Mesendoderm (in vitro differentiated cells): ENCODE results near the gene ARID3B.
A peak's percentile ranks its signal among the peaks of the same experiment; 100 is the strongest.

Experiments
- DNase-seq: peaks from one replicate; pipeline ENCODE4 v3.0.0; 2013
- H2AK5ac ChIP-seq: 2 replicates; pipeline ENCODE4 v1.6.1; 2013; ENCODE audit warnings: low read length, inconsistent platforms
- H2BK120ac ChIP-seq: 2 replicates; pipeline ENCODE4 v1.6.1; 2013; ENCODE audit warnings: low read depth, mild to moderate bottlenecking, low read length, moderate library complexity, mixed read lengths
- H2BK15ac ChIP-seq: replicated peaks from 2 replicates; pipeline ENCODE4 v1.6.1; 2013; ENCODE audit warnings: low read depth, mild to moderate bottlenecking, moderate library complexity
- H2BK5ac ChIP-seq: 2 replicates; pipeline ENCODE4 v1.6.1; 2013; ENCODE audit warnings: low read length, inconsistent platforms
- H3K18ac ChIP-seq: 2 replicates; pipeline ENCODE4 v1.6.1; 2013; ENCODE audit warnings: mild to moderate bottlenecking, low read length, mixed read lengths
- H3K23ac ChIP-seq: one replicate; pipeline ENCODE4 v1.6.1; 2013; ENCODE audit warnings: low read length
- H3K27ac ChIP-seq: 2 replicates; pipeline ENCODE4 v1.5.1; 2013; ENCODE audit warnings: low read depth, mild to moderate bottlenecking, inconsistent platforms, low read length, moderate library complexity
- H3K27me3 ChIP-seq: 2 replicates; pipeline ENCODE4 v1.6.1; 2013; ENCODE audit warnings: low read length, control low read depth, mild to moderate bottlenecking, inconsistent platforms; ENCODE audit not compliant: insufficient read depth, poor library complexity
- H3K36me3 ChIP-seq: 2 replicates; pipeline ENCODE4 v1.6.1; 2013; ENCODE audit warnings: low read length, inconsistent platforms; ENCODE audit not compliant: control insufficient read depth, insufficient read depth
- H3K4ac ChIP-seq: one replicate; pipeline ENCODE4 v1.6.1; 2013; ENCODE audit warnings: low read depth, mild to moderate bottlenecking, low read length, moderate library complexity
- H3K4me1 ChIP-seq: 2 replicates; pipeline ENCODE4 v1.6.1; 2013; ENCODE audit warnings: low read depth, low read length, inconsistent platforms; ENCODE audit not compliant: control insufficient read depth
- H3K4me2 ChIP-seq: 2 replicates; pipeline ENCODE4 v1.6.1; 2013; ENCODE audit warnings: low read length
- H3K4me3 ChIP-seq: 2 replicates; pipeline ENCODE4 v1.5.1; 2013; ENCODE audit warnings: mild to moderate bottlenecking, low read length
- H3K56ac ChIP-seq: one replicate; pipeline ENCODE4 v1.6.1; 2013; ENCODE audit warnings: low read length
- H3K79me1 ChIP-seq: 2 replicates; pipeline ENCODE4 v1.6.1; 2013; ENCODE audit warnings: low read length, inconsistent platforms
- H3K79me2 ChIP-seq: 2 replicates; pipeline ENCODE4 v1.6.1; 2013; ENCODE audit warnings: mild to moderate bottlenecking, low read length; ENCODE audit not compliant: control insufficient read depth, insufficient read depth
- H3K9ac ChIP-seq: 2 replicates; pipeline ENCODE4 v1.6.1; 2013; ENCODE audit warnings: low read length, inconsistent platforms
- H4K5ac ChIP-seq: one replicate; pipeline ENCODE4 v1.6.1; 2013; ENCODE audit warnings: low read length
- H4K8ac ChIP-seq: one replicate; pipeline ENCODE4 v1.6.1; 2013; ENCODE audit warnings: low read depth, mild to moderate bottlenecking, control low read depth, low read length, moderate library complexity
- WGBS: extraction: QIAGEN DNeasy Blood & Tissue Kit; methylation state at CpG from one replicate; pipeline ENCODE4 v1.1.7; 2013; ENCODE audit warnings: low lambda C conversion rate, missing lambda C conversion rate; ENCODE audit not compliant: insufficient coverage; ENCODE audit errors: extremely low coverage; 5-methylcytosine and 5-hydroxymethylcytosine counted together

The ARID3B gene

GRCh38 chr15:74643665-74644204, 102.7 kb downstream of the ARID3B start:
- Histone ChIP-seq H3K27me3 (no peaks in the 10 kb centered on the region), H3K36me3 (no peaks in the 10 kb centered on the region), H3K4me2 (no peak overlapping the region), H3K27ac (no peak overlapping the region), H2BK120ac (no peak overlapping the region), H3K4me3 (no peak overlapping the region), H3K56ac (peak overlapping the region; percentile 74), H3K4ac (no peak overlapping the region), H3K9ac (no peak overlapping the region), H4K5ac (no peak overlapping the region), H3K79me1 (peaks cover 13% of the 10 kb centered on the region), H2BK5ac (peak overlapping the region; percentile 8), H2BK15ac (no peak overlapping the region), H3K79me2 (no peaks in the 10 kb centered on the region), H3K23ac (no peak overlapping the region), H3K18ac (peak overlapping the region; percentile 4), H4K8ac (no peak overlapping the region), H2AK5ac (no peak overlapping the region), H3K4me1 (peaks cover 20% of the 10 kb centered on the region)
- DNase-seq, result peak; percentile 60
- no CpG with 5 or more reads among the region's 2 CpGs for WGBS

- no peak overlapping the region for H2AK5ac ChIP-seq
- no peak overlapping the region for H3K4me3 ChIP-seq
- no peak overlapping the region for H3K23ac ChIP-seq
- DNase-seq, result no peak
- no peak overlapping the region for H3K4me2 ChIP-seq
- no peak overlapping the region for H3K56ac ChIP-seq
- H3K79me1 ChIP-seq, result peaks cover 15% of the 10 kb centered on the region
- H2BK15ac ChIP-seq, result no peak overlapping the region
- H2BK120ac ChIP-seq, result no peak overlapping the region
- H4K8ac ChIP-seq, result no peak overlapping the region
- no peak overlapping the region for H4K5ac ChIP-seq
- H3K18ac ChIP-seq, result no peak overlapping the region
- no peaks in the 10 kb centered on the region for H3K79me2 ChIP-seq
- H3K4me1 ChIP-seq, result peaks cover 20% of the 10 kb centered on the region
- no peak overlapping the region for H3K27ac ChIP-seq
- no peaks in the 10 kb centered on the region for H3K27me3 ChIP-seq
- H3K4ac ChIP-seq, result no peak overlapping the region
- no peak overlapping the region for H2BK5ac ChIP-seq
- peaks cover 1% of the 10 kb centered on the region for H3K36me3 ChIP-seq
- no peak overlapping the region for H3K9ac ChIP-seq
These were observed 105.5 kb downstream of the ARID3B start for GRCh38 chr15:74646480-74646879.
